ENCODE measurements around the gene TPP2. TPM values are rescaled to one million over a fixed set of nuclear protein-coding genes. Genes with fewer than 3 reads are reported as not detected.

TPP2 gene
- total RNA-seq, 1 experiment from 2014 or later: 52.6 TPM

- no peak for DNase-seq (ENCODE audit: low read depth)
Measured at GRCh38 chr13:102694937-102695336, 98.2 kb downstream of the TPP2 start, which contains the start of gene METTL21C. TSS of gene METTL21C (minus strand) at chr13:102695044. CDS start at chr13:102694498, 546 bp downstream.

DNA sequence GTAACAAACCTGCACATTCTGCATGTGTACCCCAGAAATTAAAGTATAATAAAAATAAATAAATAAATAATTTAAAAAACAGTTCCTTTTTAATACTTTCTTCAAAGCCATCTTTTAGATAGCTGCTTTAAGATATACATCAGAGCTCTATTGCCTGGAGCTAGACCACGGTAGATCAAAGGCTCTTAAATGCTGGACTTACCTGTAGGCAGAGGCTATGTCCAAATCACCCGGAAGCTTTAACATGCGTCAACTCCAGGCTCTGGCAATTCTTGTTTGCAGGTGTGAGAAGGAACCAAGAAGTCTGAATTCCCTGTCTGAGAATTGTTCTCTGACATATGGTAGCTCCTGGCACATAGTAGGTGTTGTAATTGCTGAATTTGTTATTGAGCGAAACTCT lies 99.7 kb downstream of the TPP2 start:
- no peak for DNase-seq (ENCODE audit: low read depth)

DNA sequence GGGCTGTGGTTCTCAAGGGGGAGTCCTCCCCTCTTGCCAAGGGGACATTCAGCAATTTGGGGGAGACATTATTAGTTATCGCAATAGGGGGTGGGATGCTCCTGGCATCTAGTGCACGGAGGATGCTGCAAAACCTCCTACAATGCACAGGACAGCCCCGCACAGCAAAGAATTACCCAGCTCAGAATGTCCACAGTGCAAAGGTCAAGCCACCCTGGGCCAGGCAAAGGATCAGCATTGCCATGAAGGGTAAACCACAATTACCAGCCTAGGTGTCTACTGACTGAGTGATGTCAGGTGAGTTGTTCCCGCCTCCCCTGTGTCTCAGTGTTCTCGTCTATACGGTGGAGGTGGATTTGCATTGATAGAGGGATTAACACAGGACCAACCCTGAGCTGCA lies 100.5 kb downstream of the TPP2 start:
- DNase-seq (ENCODE audit: low read depth): no peak

DNA sequence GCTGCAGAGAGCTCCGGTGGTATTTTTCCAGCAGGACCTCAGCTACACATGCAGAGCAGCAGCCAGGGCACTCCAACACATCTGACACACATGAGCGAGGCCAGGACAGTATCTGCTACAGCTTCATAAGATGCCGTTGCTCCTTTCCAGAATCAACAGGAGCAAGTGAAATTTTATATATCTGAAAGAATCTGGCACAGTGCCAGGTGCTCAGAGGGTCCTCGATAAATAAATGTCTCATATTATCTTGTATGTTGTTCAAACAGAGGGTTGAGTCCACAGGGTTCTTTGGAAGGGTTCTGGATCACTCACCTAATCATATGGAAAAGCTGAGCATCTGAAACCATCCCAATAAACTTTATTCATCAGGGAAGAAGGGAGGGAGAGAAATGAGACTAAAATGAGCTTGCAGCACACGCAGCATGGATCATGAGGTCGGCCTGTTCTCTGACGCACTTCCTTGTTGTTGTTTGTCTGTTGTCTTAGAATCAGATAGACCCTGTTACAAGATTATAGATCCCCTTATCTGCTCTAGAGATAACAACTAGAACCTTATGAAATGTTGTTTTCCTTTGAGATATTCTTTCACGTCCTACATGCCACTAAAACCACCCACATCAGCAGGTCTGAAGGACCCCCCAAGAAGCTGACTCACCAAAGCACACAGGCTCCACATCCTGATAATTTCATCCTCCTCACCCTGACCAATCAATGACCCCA lies 101.3 kb downstream of the TPP2 start:
- DNase-seq (ENCODE audit: low read depth): no peak

DNA sequence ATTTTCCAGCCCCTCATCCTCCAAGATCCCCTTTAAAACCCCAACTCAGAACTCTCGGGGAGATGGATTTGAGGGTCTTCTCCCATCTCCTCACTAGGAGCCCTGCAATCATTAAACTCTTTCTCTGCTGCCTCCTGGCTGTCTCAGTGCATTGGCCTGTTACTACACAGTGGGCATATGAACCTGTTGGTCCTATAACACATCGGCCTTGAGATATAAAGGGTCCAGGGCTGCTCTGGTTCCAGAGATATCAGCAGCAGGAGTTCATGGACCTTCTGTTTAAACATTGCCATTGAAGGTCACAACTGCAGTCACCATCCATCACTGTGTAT lies 101.8 kb downstream of the TPP2 start:
- no peak for DNase-seq (ENCODE audit: low read depth)

- DNase-seq (ENCODE audit: low read depth): no peak
Measured at GRCh38 chr13:102699504-102699903, 102.7 kb downstream of the TPP2 start.

- no peak for DNase-seq (ENCODE audit: low read depth)
Measured at GRCh38 chr13:102700088-102701031, 103.6 kb downstream of the TPP2 start.

- no peak for DNase-seq (ENCODE audit: low read depth)
Measured at GRCh38 chr13:102701331-102701730, 104.5 kb downstream of the TPP2 start.

DNA sequence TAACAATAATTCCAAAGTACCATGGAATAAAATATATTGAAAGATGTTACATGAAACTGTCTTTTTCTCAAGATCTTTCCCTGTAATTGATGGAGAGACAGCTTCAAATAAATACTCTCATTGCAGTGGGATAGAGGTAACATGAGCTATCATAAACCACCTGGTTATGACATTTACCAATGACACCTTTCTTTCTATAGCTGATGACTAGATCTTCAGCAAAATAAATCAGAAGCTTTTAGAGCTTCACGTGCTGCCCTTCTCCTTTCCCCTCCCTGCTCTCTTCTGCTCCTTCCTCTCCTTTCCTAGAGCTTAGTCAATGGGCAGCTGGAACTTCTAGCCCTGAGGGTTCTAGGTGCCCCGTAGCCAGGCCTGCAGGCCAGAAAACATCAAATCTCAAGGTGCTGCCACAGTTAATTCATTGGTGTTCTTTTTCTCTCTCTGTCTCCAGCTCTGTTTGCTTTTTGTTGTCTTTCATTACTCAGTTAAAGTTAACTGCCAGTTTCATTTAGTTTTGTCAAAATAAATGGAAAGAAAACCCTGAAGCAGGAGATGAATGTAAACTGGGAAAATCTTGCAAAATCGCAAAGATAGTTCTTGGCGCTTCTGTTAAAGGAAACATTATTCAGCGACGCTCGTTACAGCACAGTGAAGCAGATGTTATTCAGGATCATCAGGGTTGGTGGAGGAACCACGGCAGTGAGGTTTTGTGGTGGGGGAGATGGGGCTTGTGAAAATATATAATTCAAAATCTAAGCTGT lies 106.4 kb downstream of the TPP2 start:
- no peak for DNase-seq (ENCODE audit: low read depth)

- DNase-seq (ENCODE audit: low read depth): no peak
Measured at GRCh38 chr13:102703726-102704035, 106.9 kb downstream of the TPP2 start.

DNA sequence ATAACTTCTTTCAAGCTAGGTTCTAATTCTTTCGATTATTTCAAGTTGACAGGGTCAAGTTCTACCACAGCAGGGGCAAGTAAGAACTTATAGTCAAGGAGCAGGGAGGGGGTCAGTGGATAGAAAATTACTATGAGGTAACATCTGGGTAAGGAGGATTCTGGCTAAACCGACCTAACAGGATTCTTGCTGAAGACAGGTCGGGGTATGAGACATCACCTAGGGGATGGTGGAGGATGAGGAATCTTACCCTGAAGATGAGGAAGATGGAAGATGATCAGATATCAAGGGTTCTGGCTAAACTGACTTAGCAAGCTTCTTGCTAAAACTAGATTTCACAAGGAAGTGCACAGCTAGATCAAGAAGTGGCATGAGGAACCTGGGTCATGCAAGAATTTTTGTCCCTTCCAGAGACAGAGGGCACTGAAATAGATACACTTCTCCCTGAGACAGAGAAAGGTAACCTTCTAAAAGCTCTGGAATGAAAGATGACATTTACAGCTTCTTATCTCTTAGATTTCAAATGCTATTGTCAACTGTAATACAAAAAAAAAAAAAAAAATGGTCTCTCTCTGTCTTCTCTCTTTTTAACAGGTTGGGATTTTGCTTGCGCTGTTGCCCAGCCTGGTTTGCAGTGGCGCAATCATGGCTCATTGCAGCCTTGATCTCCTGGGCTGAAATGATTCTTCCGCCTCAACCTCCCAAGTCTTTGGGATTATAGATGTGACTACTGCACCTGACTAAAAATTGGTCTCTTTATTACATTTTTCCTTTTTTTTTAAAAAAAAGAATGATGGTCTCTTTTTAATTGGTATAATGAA lies 107.7 kb downstream of the TPP2 start:
- no peak for DNase-seq (ENCODE audit: low read depth)

- DNase-seq (ENCODE audit: low read depth): peak; percentile 88
Measured at GRCh38 chr13:102707467-102707866, 110.7 kb downstream of the TPP2 start.

DNA sequence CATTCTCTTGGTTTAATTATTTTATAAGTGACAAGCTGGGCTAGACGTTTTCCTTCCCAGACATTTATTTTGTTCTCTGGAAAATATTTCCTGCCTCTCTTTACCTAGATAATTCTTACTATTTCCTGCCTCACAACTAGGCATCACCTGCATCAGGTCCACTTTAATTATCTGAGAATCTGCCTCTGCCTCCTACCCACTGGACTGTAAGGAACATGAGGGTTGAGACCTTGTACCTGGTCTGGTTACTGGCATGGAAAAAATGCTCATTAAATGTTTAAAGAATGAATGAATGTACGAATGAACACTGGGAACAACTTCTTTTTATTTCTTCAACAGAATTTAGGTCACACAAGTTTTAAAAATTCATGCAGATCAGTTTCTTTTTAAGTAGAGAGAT lies 111.4 kb downstream of the TPP2 start:
- DNase-seq (ENCODE audit: low read depth): no peak

- DNase-seq (ENCODE audit: low read depth): no peak
Measured at GRCh38 chr13:102708991-102709390, 112.2 kb downstream of the TPP2 start.

- DNase-seq (ENCODE audit: low read depth): no peak
Measured at GRCh38 chr13:102709536-102709935, 112.8 kb downstream of the TPP2 start.

DNA sequence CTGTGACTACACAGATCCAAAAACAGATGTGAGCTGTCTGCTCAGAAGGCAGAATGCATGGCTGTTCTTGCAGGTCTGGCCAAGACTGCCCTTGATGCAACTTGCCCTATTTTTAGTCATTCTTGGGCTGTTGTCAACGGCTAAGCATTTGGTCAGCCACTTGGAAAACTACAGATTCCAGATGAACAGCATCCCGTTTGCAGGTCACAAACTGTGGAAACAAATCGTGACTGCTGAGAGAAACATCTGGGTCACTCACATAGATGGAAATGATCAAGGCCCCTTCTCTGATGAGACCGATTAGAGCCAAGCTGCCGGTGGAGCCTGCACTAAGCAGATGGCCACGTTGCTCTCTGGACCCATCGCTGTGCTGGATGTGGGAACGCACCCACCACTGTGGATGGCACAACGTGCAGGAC lies 113.5 kb downstream of the TPP2 start:
- DNase-seq (ENCODE audit: low read depth): peak; percentile 73

DNA sequence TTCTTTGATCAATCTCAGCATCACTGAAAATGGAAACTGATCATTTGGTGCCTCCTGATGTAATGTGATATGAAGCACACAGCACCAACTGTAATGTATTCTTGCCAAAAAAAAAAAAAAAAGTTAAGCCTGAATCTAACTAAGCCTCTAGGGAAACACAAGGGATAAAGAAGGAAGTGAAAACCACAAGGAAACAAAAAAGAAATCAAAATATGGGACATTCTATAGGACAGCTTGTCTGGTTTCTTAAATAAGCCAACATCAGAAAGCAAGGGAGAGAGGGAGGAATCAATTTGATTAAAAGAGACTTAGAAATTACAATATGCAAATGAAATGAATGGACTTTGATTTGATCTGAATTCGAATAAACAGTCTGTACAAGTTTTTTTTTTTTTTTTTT lies 118.7 kb downstream of the TPP2 start:
- no peak for DNase-seq (ENCODE audit: low read depth)

- DNase-seq (ENCODE audit: low read depth): no peak
Measured at GRCh38 chr13:102718746-102719145, 122.0 kb downstream of the TPP2 start.

DNA sequence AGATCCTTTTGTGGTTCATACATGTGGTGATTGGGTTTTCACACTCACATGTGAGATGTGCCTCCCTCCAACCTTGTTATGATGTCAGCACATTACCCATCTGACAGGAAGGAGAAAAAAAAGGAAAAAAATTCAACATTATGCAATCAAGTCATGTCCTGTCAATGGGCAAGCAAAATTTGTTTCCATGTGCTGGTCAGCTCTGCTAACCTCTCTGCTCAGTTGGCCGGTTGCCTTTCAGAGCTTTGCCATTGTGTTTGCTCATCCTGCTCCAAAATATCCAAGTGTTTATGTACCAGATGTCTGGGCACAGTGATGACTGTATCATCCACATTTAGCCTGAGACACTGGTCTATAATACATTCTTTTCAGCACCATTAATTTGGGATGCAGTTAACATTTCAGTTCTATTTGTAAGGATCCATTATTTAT lies 125.0 kb downstream of the TPP2 start:
- DNase-seq (ENCODE audit: low read depth): peak; percentile 32

DNA sequence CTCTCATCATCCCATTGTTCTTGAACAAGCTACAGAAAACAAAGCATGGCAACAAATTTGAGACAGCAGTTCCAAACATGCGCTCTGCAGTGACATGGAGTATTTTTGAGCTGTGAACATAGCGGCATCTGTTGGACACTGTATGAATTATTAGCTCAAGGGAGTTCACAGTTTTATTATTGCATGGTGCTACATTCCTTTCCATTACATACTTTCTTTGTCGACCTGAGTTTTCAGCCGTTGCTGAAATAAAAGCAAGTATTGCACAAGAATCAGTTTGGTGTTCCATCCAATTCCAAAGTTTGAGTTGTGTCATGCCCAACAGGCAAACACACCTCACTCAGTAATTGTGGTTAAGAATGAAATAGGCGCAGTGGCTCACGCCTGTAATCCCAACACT lies 128.1 kb downstream of the TPP2 start:
- peak; percentile 51 for DNase-seq (ENCODE audit: low read depth)

DNA sequence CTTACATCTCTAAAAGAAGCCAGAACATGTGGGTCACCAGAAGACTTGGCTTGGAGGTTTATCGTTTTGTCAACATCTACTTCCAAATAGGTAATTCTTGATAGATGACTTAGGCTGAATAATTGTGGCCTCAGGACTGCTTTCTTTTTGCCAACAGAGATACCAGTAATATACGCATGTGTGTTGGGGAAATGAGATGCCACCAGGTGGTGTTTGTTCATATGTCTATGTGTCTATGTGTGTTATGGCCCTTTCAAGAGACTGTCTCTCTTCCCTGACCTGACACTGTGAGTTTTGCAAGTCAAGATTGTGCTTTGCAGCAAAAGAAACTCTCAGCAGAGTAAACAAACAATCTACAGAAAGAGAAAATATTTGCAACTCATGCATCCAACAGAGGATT lies 129.6 kb downstream of the TPP2 start:
- peak; percentile 25 for DNase-seq (ENCODE audit: low read depth)
